ENCODE results near the gene CNNM1. TPM values are rescaled to one million over a fixed set of nuclear protein-coding genes. Genes with fewer than 3 reads are reported as not detected.
A peak's percentile ranks its signal among the peaks of the same experiment; 100 is the strongest.

The CNNM1 gene
- total RNA-seq, 1 experiment from 2014 or later, result not detected

DNA sequence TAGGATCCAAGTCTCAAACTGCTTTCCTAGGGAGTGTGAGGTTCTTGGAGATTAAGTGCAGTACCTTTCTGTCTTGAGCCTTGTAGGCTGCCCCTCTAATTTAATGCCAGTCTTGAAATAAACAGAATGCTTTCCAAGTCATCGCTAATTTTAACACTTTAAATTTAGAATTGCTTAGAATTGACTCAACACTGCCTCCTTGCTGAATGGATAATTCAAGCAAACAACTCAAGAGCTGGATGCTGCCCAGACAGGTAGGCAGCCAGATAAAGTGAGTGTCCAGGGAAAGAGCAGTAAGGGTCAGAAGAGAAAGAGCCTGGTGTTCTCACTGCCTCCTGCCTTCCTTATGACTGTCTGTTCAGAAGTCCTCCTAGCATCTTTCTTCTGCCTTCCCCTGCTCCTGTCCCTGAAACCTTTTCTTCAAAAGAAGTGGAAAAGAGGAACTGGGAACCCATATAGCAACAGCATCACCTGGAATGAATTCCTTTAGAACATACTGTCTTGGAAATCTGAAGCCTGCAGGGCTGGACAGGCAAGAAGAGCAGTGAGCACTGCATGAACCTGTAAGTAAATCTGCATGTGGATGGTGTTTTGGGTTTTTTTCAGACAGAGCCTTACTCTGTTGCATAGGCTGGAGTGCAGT is 104.3 kb downstream of the CNNM1 start:
- H3K36me3 ChIP-seq (ENCODE audit: control insufficient read depth, insufficient read depth, low read length), result no peaks in the 10 kb centered on the region; the same call in 1 of the 2 replicates
- no peak overlapping the region for H3K27ac Mint-ChIP-seq (ENCODE audit: unreplicated experiment)
- peaks cover 29% of the 10 kb centered on the region for H3K36me3 Mint-ChIP-seq (ENCODE audit: insufficient read depth, unreplicated experiment)
- H3K9me3 Mint-ChIP-seq (ENCODE audit: unreplicated experiment), result no peaks in the 10 kb centered on the region
- CTCF ChIA-PET, result interaction anchor here (0.6 to 1.0 kb wide), 2 partner anchors 124 to 1943 kb away, joined by 3 read pairs; no protein-coding TSS in a partner anchor
- no peak overlapping the region for H3K4me3 ChIP-seq (ENCODE audit: low read depth, low read length)
- POLR2A ChIA-PET, result no interaction called here
- H3K27me3 ChIP-seq (replicated peaks; ENCODE audit: control insufficient read depth, insufficient read depth, low read length), result no peaks in the 10 kb centered on the region
- H3K4me1 ChIP-seq, result no peaks in the 10 kb centered on the region; the same call in 1 of the 2 replicates
- TF ChIP-seq, protein P1, sequence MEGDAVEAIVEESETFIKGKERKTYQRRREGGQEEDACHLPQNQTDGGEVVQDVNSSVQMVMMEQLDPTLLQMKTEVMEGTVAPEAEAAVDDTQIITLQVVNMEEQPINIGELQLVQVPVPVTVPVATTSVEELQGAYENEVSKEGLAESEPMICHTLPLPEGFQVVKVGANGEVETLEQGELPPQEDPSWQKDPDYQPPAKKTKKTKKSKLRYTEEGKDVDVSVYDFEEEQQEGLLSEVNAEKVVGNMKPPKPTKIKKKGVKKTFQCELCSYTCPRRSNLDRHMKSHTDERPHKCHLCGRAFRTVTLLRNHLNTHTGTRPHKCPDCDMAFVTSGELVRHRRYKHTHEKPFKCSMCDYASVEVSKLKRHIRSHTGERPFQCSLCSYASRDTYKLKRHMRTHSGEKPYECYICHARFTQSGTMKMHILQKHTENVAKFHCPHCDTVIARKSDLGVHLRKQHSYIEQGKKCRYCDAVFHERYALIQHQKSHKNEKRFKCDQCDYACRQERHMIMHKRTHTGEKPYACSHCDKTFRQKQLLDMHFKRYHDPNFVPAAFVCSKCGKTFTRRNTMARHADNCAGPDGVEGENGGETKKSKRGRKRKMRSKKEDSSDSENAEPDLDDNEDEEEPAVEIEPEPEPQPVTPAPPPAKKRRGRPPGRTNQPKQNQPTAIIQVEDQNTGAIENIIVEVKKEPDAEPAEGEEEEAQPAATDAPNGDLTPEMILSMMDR (IDR thresholded peaks at IDR 0.05; ENCODE audit: insufficient read depth in 1 of 2, low read depth in 1 of 2, low read length in 1 of 2, severe bottlenecking in 1 of 2, unreplicated experiment in 1 of 2), result no peak
- intact Hi-C loops (cut with micrococcal nuclease; ENCODE audit: unreplicated experiment), result loop anchor here (10.0 kb wide), 1 partner anchor 261 kb away; no protein-coding TSS in a partner anchor
- DNase-seq, result no peak
- no peak overlapping the region for H3K4me3 Mint-ChIP-seq (ENCODE audit: unreplicated experiment)
- no peaks in the 10 kb centered on the region for H3K9me3 ChIP-seq
- BruUV-seq (replicated peaks), result no TSS peak
- no peaks in the 10 kb centered on the region for H3K27me3 Mint-ChIP-seq (ENCODE audit: insufficient read depth, unreplicated experiment)
- H3K4me1 Mint-ChIP-seq (ENCODE audit: low read depth, unreplicated experiment), result peaks cover 12% of the 10 kb centered on the region

DNA sequence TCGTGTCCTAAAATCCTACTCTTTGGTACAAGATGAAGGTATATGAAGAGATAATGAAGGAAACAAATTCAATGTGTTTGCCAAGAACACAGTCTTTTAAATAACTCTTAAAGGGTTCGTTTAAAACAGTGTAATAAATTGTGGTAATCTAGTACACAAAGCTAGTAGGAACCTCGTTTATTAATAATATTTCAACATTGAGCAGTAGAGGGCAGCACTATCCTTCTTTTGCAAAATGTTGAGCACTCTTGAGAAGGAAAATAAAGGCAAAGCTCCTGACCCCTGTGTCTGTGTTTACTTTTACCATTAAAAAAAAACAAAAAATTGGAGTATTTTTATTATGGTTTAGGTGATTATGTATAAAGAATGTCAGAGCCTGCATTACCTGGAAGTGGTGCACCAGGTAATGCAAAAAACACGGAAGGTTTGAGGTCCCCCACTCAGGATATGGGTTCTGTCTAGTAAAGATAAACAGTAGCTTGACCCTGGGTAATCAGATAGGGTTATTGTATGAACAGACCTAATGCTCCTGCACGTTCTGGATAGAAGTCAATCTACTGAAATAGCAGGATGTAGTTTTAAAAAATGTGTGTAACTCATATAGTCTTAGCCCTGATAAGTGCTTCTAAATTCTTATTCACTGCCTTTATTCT is 107.0 kb downstream of the CNNM1 start:
- Mint-ChIP-seq H3K27ac (ENCODE audit: unreplicated experiment) (no peak overlapping the region), H3K4me1 (ENCODE audit: low read depth, unreplicated experiment) (no peaks in the 10 kb centered on the region), H3K36me3 (ENCODE audit: insufficient read depth, unreplicated experiment) (peaks cover 5% of the 10 kb centered on the region), H3K4me3 (ENCODE audit: unreplicated experiment) (no peak overlapping the region), H3K27me3 (ENCODE audit: insufficient read depth, unreplicated experiment) (no peaks in the 10 kb centered on the region), H3K9me3 (ENCODE audit: unreplicated experiment) (no peaks in the 10 kb centered on the region)
- TF ChIP-seq, protein P1 (IDR thresholded peaks at IDR 0.05; ENCODE audit: insufficient read depth in 1 of 2, low read depth in 1 of 2, low read length in 1 of 2, severe bottlenecking in 1 of 2, unreplicated experiment in 1 of 2), result peak; percentile 32 to 49
- ChIA-PET POLR2A (interaction anchor here (0.9 kb wide), 1 partner anchor 297 kb away, joined by 11 read pairs; no protein-coding TSS in a partner anchor), CTCF (interaction anchor here (0.6 to 2.0 kb wide), 22 partner anchors 15 to 1162 kb away, joined by 3 to 12 read pairs (median 4); partner anchors contain the start of genes ENTPD7 and SLC25A28)
- Histone ChIP-seq H3K4me3 (ENCODE audit: low read depth, low read length) (no peak overlapping the region), H3K36me3 (ENCODE audit: control insufficient read depth, insufficient read depth, low read length) (no peaks in the 10 kb centered on the region; the same call in 1 of the 2 replicates), H3K4me1 (no peaks in the 10 kb centered on the region), H3K27me3 (replicated peaks; ENCODE audit: control insufficient read depth, insufficient read depth, low read length) (no peaks in the 10 kb centered on the region), H3K9me3 (no peaks in the 10 kb centered on the region)
- peak in 1 of 2 experiments; percentile 60 for DNase-seq
- intact Hi-C loops (cut with micrococcal nuclease; ENCODE audit: unreplicated experiment), result loop anchor here (1.0 to 10.0 kb wide), 4 partner anchors 112 to 259 kb away; no protein-coding TSS in a partner anchor
- no TSS peak for BruUV-seq (replicated peaks)

DNA sequence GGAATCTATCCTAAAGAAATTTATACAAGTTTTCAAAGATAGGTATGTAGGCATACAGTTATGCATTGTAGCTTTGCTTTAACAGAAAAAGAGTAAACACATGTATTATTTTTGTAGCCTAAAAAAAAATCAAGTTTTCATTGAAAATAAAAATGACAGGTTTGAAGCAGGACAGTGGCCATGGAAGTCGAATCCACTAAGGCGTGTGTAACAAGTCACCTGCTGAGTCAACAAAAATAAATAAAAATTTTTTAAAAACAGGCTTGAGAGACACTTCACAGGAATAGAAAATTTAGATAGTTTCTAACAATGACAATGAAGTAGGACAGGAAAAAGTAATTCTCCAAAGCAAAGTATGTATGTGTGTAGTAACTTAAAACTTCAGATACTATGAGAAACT is 109.7 kb downstream of the CNNM1 start:
- H3K9me3 Mint-ChIP-seq (ENCODE audit: unreplicated experiment), result no peaks in the 10 kb centered on the region
- no peak overlapping the region for H3K4me3 Mint-ChIP-seq (ENCODE audit: unreplicated experiment)
- ChIA-PET CTCF (no interaction called here), POLR2A (no interaction called here)
- intact Hi-C loops (cut with micrococcal nuclease; ENCODE audit: unreplicated experiment), result loop anchor here (10.0 kb wide), 1 partner anchor 256 kb away; no protein-coding TSS in a partner anchor
- TF ChIP-seq, protein P1 (IDR thresholded peaks at IDR 0.05; ENCODE audit: insufficient read depth in 1 of 2, low read depth in 1 of 2, low read length in 1 of 2, severe bottlenecking in 1 of 2, unreplicated experiment in 1 of 2), result no peak
- no peak overlapping the region for H3K4me3 ChIP-seq (ENCODE audit: low read depth, low read length)
- no peak overlapping the region for H3K27ac Mint-ChIP-seq (ENCODE audit: unreplicated experiment)
- no peak for DNase-seq
- H3K4me1 Mint-ChIP-seq (ENCODE audit: low read depth, unreplicated experiment), result no peaks in the 10 kb centered on the region
- no TSS peak for BruUV-seq (replicated peaks)
- H3K27me3 Mint-ChIP-seq (ENCODE audit: insufficient read depth, unreplicated experiment), result no peaks in the 10 kb centered on the region
- no peaks in the 10 kb centered on the region; the same call in 1 of the 2 replicates for H3K36me3 ChIP-seq (ENCODE audit: control insufficient read depth, insufficient read depth, low read length)
- no peaks in the 10 kb centered on the region for H3K9me3 ChIP-seq
- no peaks in the 10 kb centered on the region for H3K27me3 ChIP-seq (replicated peaks; ENCODE audit: control insufficient read depth, insufficient read depth, low read length)
- H3K36me3 Mint-ChIP-seq (ENCODE audit: insufficient read depth, unreplicated experiment), result no peaks in the 10 kb centered on the region
- no peaks in the 10 kb centered on the region for H3K4me1 ChIP-seq
